ENCODE measurements around the gene MRPS2.

DNA sequence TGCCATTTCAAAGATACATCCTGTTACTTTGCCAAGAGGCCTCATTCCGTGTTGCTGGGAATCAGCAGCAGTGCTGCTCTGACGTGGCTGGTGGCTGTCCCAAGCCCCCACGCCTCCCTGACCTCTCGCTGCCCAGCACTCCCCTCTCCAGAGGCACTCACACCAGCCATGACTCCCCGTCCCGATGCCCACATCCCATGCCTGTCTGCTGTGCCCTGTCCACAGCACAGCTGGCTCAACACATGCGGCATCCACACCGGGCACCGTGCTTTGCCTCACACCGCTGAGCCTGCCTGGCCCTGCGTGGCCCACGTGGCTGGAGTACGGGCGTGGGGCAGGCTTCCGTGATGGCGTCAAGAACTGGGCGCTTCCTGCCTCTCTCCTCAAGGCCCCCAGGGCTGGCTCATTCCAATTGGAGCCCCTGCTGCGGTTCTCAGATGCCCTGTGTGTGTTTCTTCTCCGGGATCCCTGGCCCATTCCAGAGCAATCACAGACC lies 12.9 kb downstream of the MRPS2 start:
- TF ChIP-seq NR1H2 (CRISPR knock-in tag; IDR thresholded peaks at IDR 0.05) (no peak), ZNF561 (CRISPR knock-in tag; conservative IDR thresholded peaks at IDR 0.05) (no peak), CHD4 (IDR thresholded peaks at IDR 0.05; ENCODE audit: insufficient read depth, insufficient replicate concordance, low read depth, low read length, poor library complexity, severe bottlenecking) (no peak), ZNF23 (CRISPR knock-in tag; IDR thresholded peaks at IDR 0.05) (no peak), ZNF3 (CRISPR knock-in tag; IDR thresholded peaks at IDR 0.05) (no peak)
- TF ChIP-seq, protein P1, sequence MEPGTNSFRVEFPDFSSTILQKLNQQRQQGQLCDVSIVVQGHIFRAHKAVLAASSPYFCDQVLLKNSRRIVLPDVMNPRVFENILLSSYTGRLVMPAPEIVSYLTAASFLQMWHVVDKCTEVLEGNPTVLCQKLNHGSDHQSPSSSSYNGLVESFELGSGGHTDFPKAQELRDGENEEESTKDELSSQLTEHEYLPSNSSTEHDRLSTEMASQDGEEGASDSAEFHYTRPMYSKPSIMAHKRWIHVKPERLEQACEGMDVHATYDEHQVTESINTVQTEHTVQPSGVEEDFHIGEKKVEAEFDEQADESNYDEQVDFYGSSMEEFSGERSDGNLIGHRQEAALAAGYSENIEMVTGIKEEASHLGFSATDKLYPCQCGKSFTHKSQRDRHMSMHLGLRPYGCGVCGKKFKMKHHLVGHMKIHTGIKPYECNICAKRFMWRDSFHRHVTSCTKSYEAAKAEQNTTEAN (CRISPR knock-in tag; IDR thresholded peaks at IDR 0.05), result no peak
- TF ChIP-seq, protein P2, sequence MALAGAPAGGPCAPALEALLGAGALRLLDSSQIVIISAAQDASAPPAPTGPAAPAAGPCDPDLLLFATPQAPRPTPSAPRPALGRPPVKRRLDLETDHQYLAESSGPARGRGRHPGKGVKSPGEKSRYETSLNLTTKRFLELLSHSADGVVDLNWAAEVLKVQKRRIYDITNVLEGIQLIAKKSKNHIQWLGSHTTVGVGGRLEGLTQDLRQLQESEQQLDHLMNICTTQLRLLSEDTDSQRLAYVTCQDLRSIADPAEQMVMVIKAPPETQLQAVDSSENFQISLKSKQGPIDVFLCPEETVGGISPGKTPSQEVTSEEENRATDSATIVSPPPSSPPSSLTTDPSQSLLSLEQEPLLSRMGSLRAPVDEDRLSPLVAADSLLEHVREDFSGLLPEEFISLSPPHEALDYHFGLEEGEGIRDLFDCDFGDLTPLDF (CRISPR knock-in tag; IDR thresholded peaks at IDR 0.05), result no peak
